H1 (cell line): ENCODE data around the gene USH2A. TPM values are rescaled to one million over a fixed set of nuclear protein-coding genes. Genes with fewer than 3 reads are reported as not detected.

Experiments used
- BRCA1 ChIP-seq: IDR thresholded peaks from 2 replicates; pipeline ENCODE4 v1.6.1; 2012; ENCODE audit warnings: low read depth, low read length, improper control_type of control experiment
- EZH2 ChIP-seq: fragments of 200-600 bp; sonication (generic); IDR thresholded peaks from 2 replicates; pipeline ENCODE4 v1.7.1; 2012; ENCODE audit warnings: low read depth, mild to moderate bottlenecking, moderate library complexity, low read length, inconsistent platforms; ENCODE audit not compliant: severe bottlenecking
- NANOG ChIP-seq: IDR thresholded peaks from 2 replicates; pipeline ENCODE4 v1.6.1; 2011; ENCODE audit warnings: low read length, low read depth, mild to moderate bottlenecking, inconsistent platforms; ENCODE audit not compliant: insufficient read depth, poor library complexity, severe bottlenecking
- NRF1 ChIP-seq: IDR thresholded peaks from 2 replicates; pipeline ENCODE4 v1.6.1; 2011; ENCODE audit warnings: mild to moderate bottlenecking, low read depth, low read length, improper control_type of control experiment
- SP2 ChIP-seq: IDR thresholded peaks from 2 replicates; pipeline ENCODE4 v1.6.1; 2012; ENCODE audit warnings: mild to moderate bottlenecking, low read length, inconsistent platforms
- TAF1 ChIP-seq: IDR thresholded peaks from 2 replicates; pipeline ENCODE4 v1.6.1; 2011; ENCODE audit warnings: mild to moderate bottlenecking, low read depth, low read length
- polyA plus RNA-seq, 7 experiments: library from polyadenylated mRNA; depleted of rRNA in 3 of 7; stranded (reverse) in 5 of 7; unstranded in 2 of 7; fragments of >200 nt in 5 of 7; fragments of 200-250 nt in 2 of 7; gene quantifications; 1 replicate in 5 of 7; 2 replicates in 1 of 7; 4 replicates in 1 of 7; pipeline versions ENCODE4 v1.2.1 to v1.2.3, GENCODE V29; 2011 to 2013; ENCODE audit warnings: missing spikeins in 2 of 7, mixed read lengths in 2 of 7
- total RNA-seq: library from RNA; stranded (reverse); fragmentation: NEBNext Ultra II Directional; extraction: Animal tissue kit (Norgen Biotek cat#: 25700); gene quantifications from 2 replicates; pipeline ENCODE4 v1.2.1, GENCODE V29; 2021
- TF ChIP-seq, protein P1 (sequence below): IDR thresholded peaks from 2 replicates; pipeline ENCODE4 v1.6.1; 2012; ENCODE audit warnings: inconsistent platforms

USH2A gene
- total and polyA plus RNA-seq, 2 of the 8 experiments (the other 6 are each of a cell fraction or from before 2014, with no cell fraction given): 0.02 to 0.17 TPM

DNA sequence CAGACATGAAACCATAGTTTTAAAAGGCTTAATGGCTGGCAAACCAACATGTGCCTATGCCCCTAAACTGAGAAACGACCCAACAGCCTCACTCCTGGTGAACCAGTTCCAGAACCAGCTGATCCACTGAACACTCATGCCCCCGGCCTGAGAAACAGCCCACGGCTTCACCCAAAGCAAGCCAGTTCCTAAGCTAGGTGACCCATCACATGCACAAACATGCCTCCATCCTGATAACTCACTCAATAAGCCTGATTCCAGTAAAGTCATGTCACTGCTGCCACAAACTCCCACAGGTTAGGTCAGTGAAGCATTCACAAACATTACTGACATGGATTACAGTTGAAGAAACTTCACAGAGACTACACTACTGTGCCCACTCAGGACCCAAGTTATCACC lies 161.6 kb downstream of the USH2A start (continued):
- TF ChIP-seq, protein P1, sequence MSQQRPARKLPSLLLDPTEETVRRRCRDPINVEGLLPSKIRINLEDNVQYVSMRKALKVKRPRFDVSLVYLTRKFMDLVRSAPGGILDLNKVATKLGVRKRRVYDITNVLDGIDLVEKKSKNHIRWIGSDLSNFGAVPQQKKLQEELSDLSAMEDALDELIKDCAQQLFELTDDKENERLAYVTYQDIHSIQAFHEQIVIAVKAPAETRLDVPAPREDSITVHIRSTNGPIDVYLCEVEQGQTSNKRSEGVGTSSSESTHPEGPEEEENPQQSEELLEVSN: no peak
- TF ChIP-seq EZH2 (no peak), TAF1 (no peak), NANOG (no peak), NRF1 (no peak), SP2 (no peak), BRCA1 (no peak)
